Naive thymus-derived CD8-positive, alpha-beta T cell (primary cell): ENCODE results near the gene IMPDH2. TPM values are rescaled to one million over a fixed set of nuclear protein-coding genes. Genes with fewer than 3 reads are reported as not detected.

ENCODE experiments used
- ATAC-seq, 2 donors: fragments of 150-1000 bp; cut with Tn5 transposase in 1 of 2; sonication (Bioruptor Pico), chemical (Tn5 transposase) in 1 of 2; 1 replicate in 1 of 2; 2 replicates in 1 of 2; pipeline ENCODE4 v1.10.0; 2021; ENCODE audit warnings: mild to moderate bottlenecking in 2 of 2, moderate library complexity in 2 of 2
- POLR2A ChIA-PET: fragments of 350-600 bp; sonication (Branson Sonifier 250); formaldehyde crosslinking; loops from one replicate; lab custom pipeline; 2021; ENCODE audit warnings: antibody characterized with exemption; lab: Charles Lee
- DNase-seq, 10 donors: peaks; one replicate each; pipeline versions ENCODE4 v3.0.0 to v3.0.0-alpha.2; 2020 to 2022
- H3K27ac Mint-ChIP-seq, 10 donors: one replicate each; pipeline ENCODE4 v1.8.0; 2020 to 2022; ENCODE audit warnings: mild to moderate bottlenecking in 10 of 10, mixed read lengths in 10 of 10, moderate library complexity in 4 of 10, inconsistent platforms in 1 of 10
- H3K27me3 Mint-ChIP-seq, 5 donors: one replicate each; pipeline ENCODE4 v1.8.0; 2021 to 2022; ENCODE audit warnings: mixed read lengths in 5 of 5
- H3K36me3 Mint-ChIP-seq, 3 donors: one replicate each; pipeline ENCODE4 v1.8.0; 2020 to 2022; ENCODE audit warnings: mixed read lengths in 3 of 3, mild to moderate bottlenecking in 2 of 3, inconsistent platforms in 1 of 3
- H3K4me1 Mint-ChIP-seq, 4 donors: one replicate each; pipeline ENCODE4 v1.8.0; 2021 to 2022; ENCODE audit warnings: mixed read lengths in 4 of 4
- H3K4me3 Mint-ChIP-seq, 10 donors: one replicate each; pipeline ENCODE4 v1.8.0; 2020 to 2022; ENCODE audit warnings: mild to moderate bottlenecking in 10 of 10, mixed read lengths in 10 of 10, moderate library complexity in 6 of 10, inconsistent platforms in 1 of 10
- H3K9me3 Mint-ChIP-seq, 9 donors: one replicate each; pipeline ENCODE4 v1.8.0; 2020 to 2022; ENCODE audit warnings: mixed read lengths in 9 of 9, mild to moderate bottlenecking in 3 of 9, inconsistent platforms in 1 of 9, moderate library complexity in 1 of 9
- polyA plus RNA-seq, 3 donors: library from polyadenylated mRNA; unstranded; fragments of 300-500 nt; fragmentation: Illumina TruSeq; gene quantifications; one replicate each; pipeline ENCODE4 v1.2.3, GENCODE V29; 2021
- total RNA-seq, 8 experiments: library from RNA in 2 of 8; stranded (reverse) in 2 of 8; gene quantifications; one replicate each; pipeline ENCODE4 v1.2.3 and lab custom pipeline; 2021 to 2026

IMPDH2 gene
- total and polyA plus RNA-seq, 5 experiments from 2014 or later, result 97.3 to 129 (median 121) TPM

GRCh38 chr3:49028298-49028672 lies 913 bp downstream of the IMPDH2 start:
- DNase-seq (no peak), ATAC-seq (no peak)
- Mint-ChIP-seq H3K9me3 (no peaks in the 10 kb centered on the region), H3K36me3 (peaks cover 0 to 66% (median 9%) of the 10 kb centered on the region in 3 donors), H3K27me3 (no peaks in the 10 kb centered on the region), H3K4me1 (peaks cover 19 to 51% (median 43%) of the 10 kb centered on the region in 4 donors), H3K27ac (peak overlapping the region; percentile 93 to 100 (median 99)), H3K4me3 (peak overlapping the region; percentile 87 to 96 (median 96))
- POLR2A ChIA-PET, result interaction anchor here (0.6 to 10.8 kb wide), 7 partner anchors 10 to 311 kb away, joined by 3 to 194 read pairs (median 4); partner anchors contain the start of genes DALRD3, IP6K2, P4HTM and WDR6

- peaks cover 0 to 62% (median 9%) of the 10 kb centered on the region in 3 donors for H3K36me3 Mint-ChIP-seq
- no peak for ATAC-seq
- H3K4me1 Mint-ChIP-seq, result peaks cover 21 to 58% (median 49%) of the 10 kb centered on the region in 4 donors
- H3K27me3 Mint-ChIP-seq, result no peaks in the 10 kb centered on the region
- POLR2A ChIA-PET, result interaction anchor here (0.6 to 10.8 kb wide), 4 partner anchors 9 to 58 kb away, joined by 4 to 194 read pairs (median 60); partner anchors contain the start of genes DALRD3, P4HTM and WDR6
- peak overlapping the region in 4 of 10 donors; percentile 28 to 95 (median 76) for H3K4me3 Mint-ChIP-seq
- DNase-seq, result no peak
- H3K9me3 Mint-ChIP-seq, result no peaks in the 10 kb centered on the region
- peak overlapping the region; percentile 11 to 99 (median 73) for H3K27ac Mint-ChIP-seq
Observed at GRCh38 chr3:49027634-49028033, 1.6 kb downstream of the IMPDH2 start.

- Mint-ChIP-seq H3K36me3 (peaks cover 0 to 52% (median 3%) of the 10 kb centered on the region in 3 donors), H3K4me1 (peaks cover 23 to 62% (median 51%) of the 10 kb centered on the region in 4 donors), H3K9me3 (no peaks in the 10 kb centered on the region), H3K27me3 (no peaks in the 10 kb centered on the region), H3K4me3 (peak overlapping the region in 3 of 10 donors; percentile 29 to 37 (median 31)), H3K27ac (peak overlapping the region in 7 of 10 donors; percentile 27 to 99 (median 56))
- peak in 1 of 10 donors; percentile 59 for DNase-seq
- no peak for ATAC-seq
- POLR2A ChIA-PET, result interaction anchor here (2.4 to 10.8 kb wide), 3 partner anchors 12 to 38 kb away, joined by 9 to 194 read pairs (median 67); partner anchors contain the start of genes P4HTM and WDR6
Observed at GRCh38 chr3:49026536-49026935, 2.7 kb downstream of the IMPDH2 start.

GRCh38 chr3:49025793-49026520 lies 3.2 kb downstream of the IMPDH2 start:
- peak overlapping the region in 4 of 10 donors; percentile 28 to 51 (median 34) for H3K4me3 Mint-ChIP-seq
- peak overlapping the region; percentile 6 to 75 (median 42) for H3K27ac Mint-ChIP-seq
- DNase-seq, result peak in 1 of 10 donors; percentile 36
- peaks cover 0 to 1% (median 0%) of the 10 kb centered on the region in 5 donors for H3K27me3 Mint-ChIP-seq
- peaks cover 0 to 46% (median 1%) of the 10 kb centered on the region in 3 donors for H3K36me3 Mint-ChIP-seq
- POLR2A ChIA-PET, result interaction anchor here (2.4 to 10.8 kb wide), 3 partner anchors 11 to 37 kb away, joined by 9 to 194 read pairs (median 67); partner anchors contain the start of genes P4HTM and WDR6
- peaks cover 25 to 68% (median 54%) of the 10 kb centered on the region in 4 donors for H3K4me1 Mint-ChIP-seq
- ATAC-seq, result no peak
- H3K9me3 Mint-ChIP-seq, result no peaks in the 10 kb centered on the region

- Mint-ChIP-seq H3K9me3 (no peaks in the 10 kb centered on the region), H3K36me3 (peaks cover 0 to 38% (median 1%) of the 10 kb centered on the region in 3 donors), H3K4me3 (peak overlapping the region in 2 of 10 donors; percentile 28 to 51), H3K27ac (peak overlapping the region in 7 of 10 donors; percentile 29 to 75 (median 38)), H3K27me3 (peaks cover 0 to 1% (median 0%) of the 10 kb centered on the region in 5 donors), H3K4me1 (peaks cover 25 to 73% (median 57%) of the 10 kb centered on the region in 4 donors)
- ATAC-seq (no peak), DNase-seq (peak in 1 of 10 donors; percentile 60)
- POLR2A ChIA-PET, result interaction anchor here (0.6 to 10.8 kb wide), 6 partner anchors 10 to 253 kb away, joined by 4 to 278 read pairs (median 40); partner anchors contain the start of genes P4HTM and WDR6
Observed at GRCh38 chr3:49025005-49025792, 4.0 kb downstream of the IMPDH2 start.

- H3K27me3 Mint-ChIP-seq, result peaks cover 0 to 1% (median 0%) of the 10 kb centered on the region in 5 donors
- POLR2A ChIA-PET, result interaction anchor here (0.5 to 10.8 kb wide), 7 partner anchors 9 to 253 kb away, joined by 3 to 278 read pairs (median 6); partner anchors contain the start of genes P4HTM, QRICH1 and WDR6
- peak overlapping the region in 2 of 10 donors; percentile 33 to 47 for H3K27ac Mint-ChIP-seq
- ATAC-seq (no peak), DNase-seq (peak in 1 of 10 donors; percentile 41)
- H3K9me3 Mint-ChIP-seq, result no peaks in the 10 kb centered on the region
- H3K4me1 Mint-ChIP-seq, result peaks cover 24 to 74% (median 61%) of the 10 kb centered on the region in 4 donors
- peaks cover 0 to 37% (median 1%) of the 10 kb centered on the region in 3 donors for H3K36me3 Mint-ChIP-seq
- H3K4me3 Mint-ChIP-seq, result peak overlapping the region in 4 of 10 donors; percentile 33 to 99 (median 92)
Observed at GRCh38 chr3:49024449-49024848, 4.7 kb downstream of the IMPDH2 start.

GRCh38 chr3:49023775-49024174 lies 5.4 kb downstream of the IMPDH2 start:
- DNase-seq, result peak in 1 of 10 donors; percentile 8
- peaks cover 0 to 1% (median 0%) of the 10 kb centered on the region in 5 donors for H3K27me3 Mint-ChIP-seq
- H3K36me3 Mint-ChIP-seq, result peaks cover 0 to 35% (median 1%) of the 10 kb centered on the region in 3 donors
- peak overlapping the region in 7 of 10 donors; percentile 55 to 98 (median 73) for H3K27ac Mint-ChIP-seq
- H3K9me3 Mint-ChIP-seq, result no peaks in the 10 kb centered on the region
- POLR2A ChIA-PET, result interaction anchor here (0.5 to 10.8 kb wide), 8 partner anchors 10 to 490 kb away, joined by 3 to 278 read pairs (median 6); partner anchors contain the start of genes P4HTM, QRICH1 and WDR6
- H3K4me3 Mint-ChIP-seq, result peak overlapping the region; percentile 61 to 99 (median 93)
- peaks cover 19 to 67% (median 60%) of the 10 kb centered on the region in 4 donors for H3K4me1 Mint-ChIP-seq
- no peak for ATAC-seq

- Mint-ChIP-seq H3K4me1 (peaks cover 12 to 61% (median 53%) of the 10 kb centered on the region in 4 donors), H3K27ac (peak overlapping the region; percentile 88 to 99 (median 98)), H3K4me3 (peak overlapping the region; percentile 90 to 99 (median 94)), H3K9me3 (no peaks in the 10 kb centered on the region), H3K27me3 (peaks cover 0 to 1% (median 0%) of the 10 kb centered on the region in 5 donors), H3K36me3 (peaks cover 0 to 32% (median 1%) of the 10 kb centered on the region in 3 donors)
- POLR2A ChIA-PET, result interaction anchor here (0.5 to 10.8 kb wide), 18 partner anchors 8 to 793 kb away, joined by 3 to 278 read pairs (median 8); partner anchors contain the start of genes ARIH2, DAG1, KLHDC8B and NICN1
- DNase-seq (no peak), ATAC-seq (no peak)
Observed at GRCh38 chr3:49022688-49023171, 6.5 kb downstream of the IMPDH2 start.

- POLR2A ChIA-PET, result interaction anchor here (0.5 to 10.8 kb wide), 25 partner anchors 7 to 793 kb away, joined by 3 to 278 read pairs (median 5); partner anchors contain the start of genes ARIH2, DAG1, IMPDH2 and IP6K1
- peak; percentile 77 to 83 for ATAC-seq
- peak within 1 kb of the TSS; percentile 90 to 99 (median 98) for H3K4me3 Mint-ChIP-seq
- peaks cover 0 to 1% (median 0%) of the 10 kb centered on the region in 5 donors for H3K27me3 Mint-ChIP-seq
- peak within 1 kb of the TSS; percentile 96 to 99 (median 98) for H3K27ac Mint-ChIP-seq
- H3K9me3 Mint-ChIP-seq, result no peaks in the 10 kb centered on the region
- H3K36me3 Mint-ChIP-seq, result peaks cover 0 to 31% (median 1%) of the 10 kb centered on the region in 3 donors
- peak; percentile 81 to 93 (median 90) for DNase-seq
- H3K4me1 Mint-ChIP-seq, result peaks cover 12 to 65% (median 52%) of the 10 kb centered on the region in 4 donors
Observed at GRCh38 chr3:49021813-49022687, 7.1 kb downstream of the IMPDH2 start, which contains the start of gene NDUFAF3. Gene NDUFAF3 (plus strand): TSS chr3:49022121. CDS start chr3:49022145, 24 bp downstream.

GRCh38 chr3:49021213-49021812 lies 7.9 kb downstream of the IMPDH2 start:
- H3K36me3 Mint-ChIP-seq, result peaks cover 0 to 29% (median 1%) of the 10 kb centered on the region in 3 donors
- peak overlapping the region; percentile 96 to 99 (median 98) for H3K27ac Mint-ChIP-seq
- ATAC-seq, result peak; percentile 73 to 79
- H3K27me3 Mint-ChIP-seq, result peaks cover 0 to 1% (median 0%) of the 10 kb centered on the region in 5 donors
- peaks cover 12 to 67% (median 50%) of the 10 kb centered on the region in 4 donors for H3K4me1 Mint-ChIP-seq
- DNase-seq, result peak; percentile 96 to 99 (median 98)
- H3K4me3 Mint-ChIP-seq, result peak overlapping the region; percentile 90 to 99 (median 98)
- POLR2A ChIA-PET, result interaction anchor here (0.5 to 10.8 kb wide), 21 partner anchors 7 to 765 kb away, joined by 3 to 278 read pairs (median 7); partner anchors contain the start of genes ARIH2, IMPDH2, IP6K1 and NICN1
- no peaks in the 10 kb centered on the region for H3K9me3 Mint-ChIP-seq
